HG03457 (cell line): Measurements from ENCODE around the gene KIAA0930.
"Not testable (repeated sequence)": the region's sequence is repeated elsewhere in the genome, so short reads cannot be mapped to it uniquely, and the experiment has no call there.

ENCODE experiments used
- ATAC-seq: cut with Tn5 transposase; IDR thresholded peaks from one replicate; pipeline ENCODE4 v1.9.1; 2021; ENCODE audit warnings: moderate number of reproducible peaks; ENCODE audit not compliant: unreplicated experiment

The KIAA0930 gene

DNA sequence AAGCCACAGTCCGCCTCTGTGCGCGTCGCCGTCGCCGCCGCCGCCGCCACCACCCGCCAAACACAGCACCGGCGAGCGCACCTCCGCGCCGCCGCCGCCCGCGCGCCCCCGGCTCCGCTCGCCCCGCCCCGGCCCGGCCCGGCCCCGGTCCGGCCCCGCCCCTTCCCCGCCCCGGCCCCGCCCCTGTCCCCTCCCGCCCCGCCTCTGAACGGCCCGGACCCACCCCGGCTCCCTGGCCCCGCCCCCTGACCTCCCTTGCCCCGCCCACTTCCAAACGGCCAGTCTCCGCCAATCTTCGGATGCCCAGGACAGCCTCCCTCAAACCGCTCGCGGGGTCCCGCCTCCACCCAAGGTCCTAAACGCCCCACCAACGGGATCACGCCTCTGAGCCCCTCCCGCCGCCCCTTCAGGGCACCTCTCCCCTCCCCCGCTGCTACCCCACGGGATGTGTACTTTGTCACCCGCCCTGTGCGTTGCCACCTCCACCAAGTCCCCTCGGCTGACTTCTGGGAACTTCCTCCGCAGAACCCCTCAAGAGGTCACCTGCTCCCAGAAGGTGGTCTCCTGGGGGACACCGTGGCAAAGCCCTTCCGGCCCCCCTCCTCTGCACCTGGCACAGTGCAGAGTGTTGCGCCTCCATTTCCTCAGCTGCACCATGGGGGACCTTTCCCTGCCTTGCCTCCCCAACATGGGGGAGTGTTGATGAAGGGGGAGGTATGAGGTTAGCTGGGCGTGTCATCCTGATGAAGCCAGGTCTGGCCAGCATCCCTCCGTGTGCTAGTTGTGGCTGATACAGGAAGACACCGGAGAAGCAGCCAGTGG lies at the start of gene KIAA0930:
Gene KIAA0930, minus strand, starts transcription at position 85 of the 822 bp plus-strand sequence. CDS start 191 bp downstream, outside the sequence.
- no peak for ATAC-seq

DNA sequence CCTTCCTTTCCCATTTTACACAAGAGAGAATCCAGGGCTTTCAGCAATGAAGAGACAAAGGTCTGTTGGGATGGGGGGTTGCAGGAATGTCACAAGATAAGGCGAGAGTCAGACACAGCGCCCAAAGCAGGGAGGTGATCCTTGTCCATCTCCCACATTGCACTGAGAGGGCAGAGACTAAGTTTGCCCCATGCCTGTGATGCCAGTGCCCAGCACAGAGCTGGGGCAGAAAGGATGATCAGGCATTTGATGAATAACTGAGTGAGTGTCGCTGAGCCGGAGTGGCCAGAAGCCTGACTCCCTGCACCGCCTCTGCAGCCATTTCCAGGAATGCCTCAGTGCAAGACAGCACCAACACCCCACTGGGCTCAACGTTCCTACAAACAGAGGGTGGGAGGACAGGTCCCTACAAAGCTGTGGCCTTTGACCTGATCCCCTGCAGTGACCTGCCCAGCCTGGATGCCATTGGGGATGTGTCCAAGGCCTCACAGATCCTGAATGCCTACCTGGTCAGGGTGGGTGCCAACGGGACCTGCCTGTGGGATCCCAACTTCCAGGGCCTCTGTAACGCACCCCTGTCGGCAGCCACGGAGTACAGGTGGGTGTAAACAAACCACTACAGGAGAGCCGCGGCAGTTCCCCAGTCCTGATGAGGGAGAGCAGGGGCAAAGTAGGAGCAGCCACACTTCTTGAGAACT lies 46.3 kb upstream of the KIAA0930 start:
- no peak for ATAC-seq

DNA sequence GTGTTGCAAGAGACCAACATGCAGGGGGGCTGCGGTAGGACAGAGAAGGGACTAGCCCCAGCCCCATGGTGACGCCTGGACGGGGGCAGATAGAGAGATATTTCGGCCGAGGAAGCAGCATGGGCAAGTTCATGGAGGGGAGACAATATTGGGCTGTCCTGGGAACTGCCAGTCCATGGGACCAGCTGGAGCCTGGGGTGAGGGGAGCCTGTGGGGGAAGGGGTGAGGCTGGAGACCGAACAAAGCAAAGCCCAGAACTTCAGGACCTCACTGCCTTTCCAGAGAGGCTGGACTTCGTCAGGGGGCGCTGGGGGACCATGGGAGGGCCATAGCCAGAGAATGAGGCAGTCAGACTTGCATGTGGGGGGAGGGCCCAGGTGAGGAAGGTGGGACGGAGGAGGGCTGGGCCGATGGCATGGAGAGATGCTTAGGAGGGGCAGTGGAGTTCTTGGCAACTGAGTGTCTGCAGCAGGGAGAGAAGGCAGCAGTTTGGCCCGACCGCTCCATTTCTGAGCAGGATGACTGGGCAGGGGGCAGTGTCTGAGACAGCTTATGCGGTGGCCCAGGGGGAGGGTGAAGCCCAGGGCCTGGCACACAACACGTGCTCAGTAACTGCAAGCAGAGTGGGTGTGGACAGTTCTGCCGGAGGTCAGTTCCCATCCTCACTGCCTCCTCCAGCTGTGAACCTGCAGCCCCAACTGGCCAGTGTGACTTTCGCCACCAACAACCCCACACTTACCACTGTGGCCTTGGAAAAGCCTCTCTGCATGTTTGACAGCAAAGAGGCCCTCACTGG lies 44.8 kb upstream of the KIAA0930 start:
- ATAC-seq = no peak

DNA sequence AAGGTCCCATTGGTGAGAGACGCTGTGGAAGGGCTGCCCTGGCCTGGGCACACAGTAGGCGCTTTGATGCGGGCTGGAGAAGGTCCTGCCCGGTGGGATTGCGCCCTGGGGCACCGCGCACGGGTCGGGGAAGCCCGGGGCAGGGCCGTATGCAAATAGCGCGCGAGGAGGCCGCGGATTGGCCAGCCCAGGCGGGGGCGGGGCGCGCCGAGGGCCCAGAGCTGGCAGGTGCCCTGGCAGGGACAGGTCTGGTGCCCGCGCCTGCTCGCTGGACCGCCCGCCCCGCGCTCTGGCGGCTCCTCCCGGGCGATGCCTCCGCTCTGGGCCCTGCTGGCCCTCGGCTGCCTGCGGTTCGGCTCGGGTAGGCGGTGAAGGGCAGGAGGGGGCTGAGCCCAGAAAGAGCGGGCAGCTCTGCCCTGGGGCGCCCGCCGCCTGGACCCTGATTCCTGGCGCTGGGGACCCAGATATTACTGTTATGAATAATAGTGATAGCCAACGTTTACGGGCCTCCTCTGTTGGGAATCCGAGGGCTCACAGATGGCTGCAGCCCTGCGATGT lies 44.1 kb upstream of the KIAA0930 start, which contains the start of gene UPK3A:
Gene UPK3A, plus strand, starts transcription at position 245 of the 558 bp plus-strand sequence. Its CDS starts 65 bp downstream, at position 310.
- no peak for ATAC-seq

DNA sequence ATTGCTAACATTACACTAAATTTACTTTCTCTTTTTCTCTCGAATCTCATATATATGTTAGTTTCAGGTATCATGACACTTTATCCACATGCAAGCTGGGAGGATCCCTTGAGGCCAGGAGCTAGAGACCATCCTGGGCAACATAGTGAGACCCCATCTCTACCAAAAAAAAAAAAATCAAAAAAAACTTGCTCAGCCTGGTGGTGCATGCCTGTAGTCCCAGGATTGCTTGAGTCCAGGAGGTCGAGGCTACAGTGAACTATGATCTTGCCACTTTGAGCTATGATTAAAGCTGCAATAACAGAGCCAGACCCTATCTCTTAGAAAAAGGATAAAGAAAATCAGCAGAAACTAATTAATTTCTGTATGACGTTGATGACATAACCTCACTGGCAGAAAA lies 40.3 kb upstream of the KIAA0930 start:
- no peak for ATAC-seq

DNA sequence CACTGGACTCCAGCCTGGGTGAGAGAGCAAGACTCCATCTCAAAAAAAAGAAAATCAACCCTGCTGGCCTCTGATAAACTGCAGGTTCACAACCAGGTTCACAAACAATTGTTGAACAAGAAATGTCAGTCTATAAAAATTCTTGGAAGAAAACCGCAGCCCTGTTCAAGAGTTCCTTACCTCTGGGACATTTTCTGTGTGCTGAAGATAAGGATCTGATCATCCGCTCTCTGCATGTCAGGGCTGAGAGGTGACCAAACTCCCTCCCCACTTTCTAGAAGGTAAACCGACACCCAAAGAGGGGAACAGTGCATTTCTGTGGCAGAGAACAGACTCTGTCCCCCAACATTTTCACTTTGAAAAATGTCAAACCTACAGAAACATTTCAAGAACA lies 39.9 kb upstream of the KIAA0930 start:
- ATAC-seq = no peak

DNA sequence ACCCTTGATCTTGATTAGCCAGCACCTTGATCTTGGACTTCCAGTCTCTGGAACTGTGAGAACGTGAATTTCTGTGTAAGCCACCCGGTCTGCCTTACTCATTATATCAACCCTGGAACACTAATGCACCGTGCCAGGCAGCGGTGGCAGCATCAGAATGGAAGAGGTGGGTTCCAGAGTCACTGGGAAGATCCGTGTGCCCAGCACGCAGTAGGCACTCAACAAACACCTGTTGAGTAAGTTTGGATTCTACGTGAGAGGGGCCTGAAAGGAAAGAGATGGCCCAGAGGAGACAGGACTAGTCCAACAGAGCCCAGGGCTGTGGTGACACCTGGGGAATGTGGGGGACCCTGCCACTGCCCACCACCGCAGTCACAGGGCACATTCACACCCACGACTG lies 37.4 kb upstream of the KIAA0930 start:
- no peak for ATAC-seq

DNA sequence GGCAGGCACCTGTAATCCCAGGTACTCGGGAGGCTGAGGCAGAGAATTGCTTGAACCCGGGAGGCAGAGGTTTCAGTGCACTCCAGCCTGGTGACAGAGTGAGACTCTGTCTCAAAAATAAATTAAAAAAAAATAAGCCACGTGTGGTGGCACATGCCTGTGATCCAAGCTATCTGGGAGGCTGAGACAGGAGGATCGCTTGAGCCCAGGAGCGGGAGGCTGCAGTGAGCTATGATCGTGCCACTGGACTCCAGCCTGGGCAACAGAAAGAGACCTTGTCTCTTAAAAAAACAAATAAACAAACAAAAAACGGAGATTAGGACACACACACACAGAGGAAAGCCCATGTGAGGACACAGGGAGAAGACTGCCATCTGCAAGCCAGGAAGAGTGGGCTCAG lies 37.0 kb upstream of the KIAA0930 start:
- ATAC-seq = not testable (repeated sequence)

DNA sequence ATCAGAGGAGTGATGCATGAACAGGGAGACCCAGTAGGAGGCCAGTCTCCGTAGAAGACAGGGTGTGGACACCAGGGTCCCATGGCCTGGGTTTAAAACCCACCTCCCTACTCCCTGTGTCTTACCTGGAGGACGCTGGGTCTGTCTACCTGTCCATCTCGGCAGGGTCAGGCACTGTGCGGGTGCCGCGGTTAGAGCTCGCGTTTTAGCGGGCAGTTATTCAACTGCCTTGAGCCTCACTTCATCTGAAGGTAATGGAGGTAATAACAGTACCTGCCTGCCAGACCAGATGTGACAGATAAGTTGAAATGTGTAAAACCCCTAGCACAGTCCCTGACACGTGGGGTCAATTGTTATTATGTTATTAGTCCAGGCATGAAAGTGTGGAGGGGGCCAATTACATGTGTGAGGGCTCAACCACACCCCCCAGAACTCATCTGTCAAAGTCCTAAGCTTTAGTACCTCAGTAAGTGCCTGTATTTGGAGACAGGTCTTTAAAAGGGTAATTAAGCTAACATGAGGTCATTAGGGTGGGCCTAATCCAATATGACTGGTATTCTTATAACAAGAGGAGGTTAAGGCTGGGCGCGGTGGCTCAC lies 35.9 kb upstream of the KIAA0930 start:
- ATAC-seq = no peak

DNA sequence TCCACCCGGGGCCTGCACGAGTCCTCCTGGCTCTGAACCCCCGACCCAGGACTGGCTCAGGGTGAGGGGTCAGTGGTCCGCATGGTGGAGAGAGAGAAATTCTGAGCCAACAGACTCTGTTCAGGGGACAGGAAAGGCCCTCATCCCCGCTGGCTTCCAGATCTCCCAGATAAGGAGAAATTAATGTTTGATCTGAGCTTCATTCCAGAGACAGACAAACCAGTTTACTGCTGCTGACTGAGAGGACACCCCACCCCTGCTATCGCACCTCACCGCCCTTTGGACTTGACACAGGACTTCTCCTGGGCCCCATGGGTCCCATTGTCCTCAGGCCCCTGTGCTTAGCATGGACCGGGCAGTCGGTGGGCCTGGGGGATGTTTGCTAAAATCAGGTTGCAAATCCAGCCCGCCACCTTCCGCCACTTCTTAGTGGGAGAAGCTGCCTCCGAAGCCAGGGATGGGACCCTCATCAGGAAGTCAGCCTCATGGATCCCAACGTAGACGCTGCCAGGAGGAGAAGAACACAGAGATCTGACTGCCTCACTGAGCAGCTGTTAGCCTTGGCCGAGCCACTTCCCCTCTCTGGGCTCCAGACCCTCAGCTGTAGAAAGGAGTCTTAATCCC lies 32.9 kb upstream of the KIAA0930 start:
- ATAC-seq = no peak

DNA sequence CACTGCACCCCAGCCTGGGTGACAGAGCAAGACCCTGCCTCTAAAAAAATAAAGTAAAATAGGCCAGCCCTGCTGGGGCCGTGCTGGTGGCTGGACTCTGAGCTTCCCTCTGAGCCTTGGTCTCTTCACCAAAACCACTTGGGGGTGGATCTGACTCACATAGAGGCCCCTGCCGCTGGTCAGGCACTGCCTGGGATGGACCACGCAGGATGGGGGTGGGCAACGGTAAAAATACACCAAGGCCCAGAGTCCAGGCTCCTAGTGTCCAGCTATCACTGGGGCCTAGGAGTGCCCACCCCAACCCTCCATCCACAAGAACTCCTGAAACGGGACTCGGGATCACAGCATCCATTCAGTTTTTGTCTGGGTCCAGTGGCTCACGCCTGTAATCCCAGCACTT lies 31.8 kb upstream of the KIAA0930 start:
- no peak for ATAC-seq

DNA sequence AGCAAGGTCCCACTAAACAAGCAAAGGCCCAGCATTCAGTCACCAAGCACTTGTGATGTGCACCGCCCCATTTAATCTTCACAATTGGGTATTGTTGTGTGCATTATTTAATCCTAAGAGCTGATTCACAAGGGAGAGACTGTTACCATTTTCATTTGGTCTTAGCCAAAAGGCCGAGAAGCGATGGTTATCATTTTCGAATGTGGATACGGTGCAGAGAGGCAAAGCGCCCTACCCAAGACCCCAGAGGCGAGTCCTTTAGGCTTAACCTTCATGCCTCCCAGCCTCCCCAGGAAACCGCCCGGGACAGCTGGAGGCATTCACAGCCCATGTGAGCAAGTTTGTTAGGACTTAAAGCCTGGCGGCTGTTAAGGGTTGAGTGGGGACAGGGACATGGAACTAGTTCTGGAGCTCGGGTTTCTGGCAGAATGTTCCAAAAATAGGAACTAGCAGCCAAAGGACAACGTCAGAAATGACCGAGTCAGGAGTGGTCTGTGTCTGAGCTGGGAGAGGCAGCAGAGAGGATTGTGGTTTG lies 31.0 kb upstream of the KIAA0930 start:
- ATAC-seq = no peak

DNA sequence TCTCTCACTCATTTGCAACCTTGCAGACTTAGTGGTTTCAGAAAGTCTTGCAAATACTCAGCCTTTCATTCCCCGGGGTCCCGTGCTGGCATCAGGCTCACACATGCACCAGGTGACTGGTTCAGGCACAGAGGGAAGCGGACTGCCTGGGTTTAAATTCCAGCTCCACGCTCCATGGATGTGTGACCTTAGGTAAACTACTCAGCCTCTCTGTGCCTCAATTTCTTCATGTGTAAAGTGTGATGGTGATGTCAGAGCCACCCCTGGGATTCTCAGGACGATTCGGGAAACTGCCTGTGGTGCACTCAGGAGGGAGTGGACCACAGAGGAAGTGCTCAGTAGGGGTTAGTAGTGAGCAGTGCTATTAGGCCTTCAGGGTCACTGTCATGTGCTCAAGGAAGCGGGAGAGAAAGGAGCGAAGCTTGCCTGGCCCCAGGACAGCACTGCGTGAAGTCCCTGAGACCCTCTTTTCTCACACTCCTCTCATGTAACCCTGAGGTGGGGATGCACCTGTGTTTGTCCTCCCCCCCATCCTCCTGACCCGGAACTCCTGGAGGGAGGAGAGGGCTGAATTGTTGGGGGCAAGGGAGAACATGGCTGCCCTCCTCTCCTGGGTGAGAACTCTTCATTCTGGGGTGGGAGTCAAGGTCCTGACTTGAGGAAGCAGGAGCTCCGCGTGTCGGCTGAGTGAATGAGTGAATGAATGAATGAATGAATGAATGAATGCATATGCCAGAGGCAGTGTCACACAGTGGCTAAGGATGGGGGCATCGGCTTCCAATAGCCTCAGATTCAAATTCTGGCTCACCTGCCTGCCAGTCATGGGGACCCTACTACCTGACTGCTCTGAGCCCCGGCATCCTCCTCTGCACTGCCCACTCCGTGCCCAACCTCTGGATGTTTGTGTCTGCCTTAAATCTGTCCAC lies 29.7 kb upstream of the KIAA0930 start:
- no peak for ATAC-seq

DNA sequence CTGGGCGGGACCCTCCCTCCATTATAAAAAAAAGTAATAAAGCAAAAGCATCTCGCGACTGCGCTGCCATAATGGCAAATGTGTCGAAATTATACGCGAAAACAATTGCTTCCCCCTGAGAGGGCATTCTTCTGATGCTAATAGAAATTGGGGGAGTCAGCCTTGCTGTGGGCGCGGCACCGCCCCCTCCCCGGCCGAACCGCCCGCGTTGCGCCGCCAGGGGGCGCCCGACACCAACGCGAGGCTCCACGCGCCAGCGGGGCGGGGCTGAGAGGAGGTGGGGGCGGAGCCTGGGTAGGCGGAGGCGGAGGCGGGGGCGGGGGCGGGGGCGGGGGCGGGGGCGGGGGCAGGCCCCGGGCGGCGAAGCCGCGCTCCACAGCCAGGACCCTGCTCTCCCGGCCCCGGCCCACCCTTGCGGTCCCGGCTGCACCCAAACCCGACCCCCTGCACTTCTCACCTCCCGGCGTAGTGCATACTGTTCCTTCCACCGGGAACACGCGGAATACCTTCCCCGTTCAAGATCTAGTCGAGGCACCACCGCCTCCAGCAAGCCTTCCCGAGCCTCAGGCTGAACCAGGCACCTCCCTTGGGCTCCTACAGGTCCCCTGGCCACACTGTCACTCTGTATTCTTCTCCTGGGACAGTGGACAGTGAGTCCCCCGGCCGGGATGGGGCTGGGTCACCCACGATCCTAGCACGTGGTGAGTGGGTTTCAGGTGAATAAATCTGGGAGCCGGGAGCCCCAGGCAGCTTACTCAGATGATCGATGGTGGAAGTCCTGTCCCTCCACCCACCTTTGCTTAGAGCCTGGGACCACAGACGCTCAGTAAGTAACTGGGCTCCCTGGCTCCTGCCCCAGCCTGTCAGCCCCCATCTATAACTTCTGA lies 28.5 kb upstream of the KIAA0930 start:
- ATAC-seq = no peak

DNA sequence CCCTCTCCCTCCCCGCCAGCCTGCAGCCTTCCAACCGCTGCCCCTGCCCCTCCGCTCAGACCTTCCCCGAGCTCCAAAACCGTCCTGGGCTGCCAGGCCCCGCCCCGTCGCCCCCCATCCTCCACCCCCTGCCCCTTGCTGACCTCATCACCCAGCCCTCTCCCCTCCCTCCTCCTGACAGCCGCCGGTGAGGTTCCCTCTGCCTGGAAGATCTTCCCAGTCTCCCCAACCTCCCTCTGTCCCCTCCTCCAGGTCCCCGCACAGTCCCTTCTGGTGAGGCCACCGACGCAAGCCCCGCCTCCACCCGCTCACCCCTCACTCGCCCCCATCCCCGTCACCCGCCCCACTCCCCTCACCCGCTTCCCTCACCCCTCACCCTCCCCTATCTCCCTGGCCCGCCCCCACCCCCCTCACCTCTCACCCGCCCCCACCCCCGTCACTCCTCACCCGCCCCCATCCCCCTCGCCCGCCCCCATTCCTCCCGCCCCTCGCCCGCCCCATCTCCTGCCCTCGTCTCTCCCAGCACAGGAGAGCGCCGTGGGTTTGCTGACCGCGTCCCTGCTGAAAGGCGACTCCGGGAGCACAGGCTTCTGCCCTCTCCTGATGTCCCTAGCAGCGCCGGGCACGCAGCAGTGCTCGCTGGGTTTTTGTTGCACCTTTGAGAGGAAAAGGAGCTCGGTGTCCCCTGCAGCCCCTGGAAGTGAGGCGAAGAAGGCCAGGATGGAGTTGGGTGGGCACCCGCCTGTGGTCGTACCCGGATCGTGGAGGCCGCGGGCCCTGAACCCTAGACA lies 27.7 kb upstream of the KIAA0930 start:
- no peak for ATAC-seq

DNA sequence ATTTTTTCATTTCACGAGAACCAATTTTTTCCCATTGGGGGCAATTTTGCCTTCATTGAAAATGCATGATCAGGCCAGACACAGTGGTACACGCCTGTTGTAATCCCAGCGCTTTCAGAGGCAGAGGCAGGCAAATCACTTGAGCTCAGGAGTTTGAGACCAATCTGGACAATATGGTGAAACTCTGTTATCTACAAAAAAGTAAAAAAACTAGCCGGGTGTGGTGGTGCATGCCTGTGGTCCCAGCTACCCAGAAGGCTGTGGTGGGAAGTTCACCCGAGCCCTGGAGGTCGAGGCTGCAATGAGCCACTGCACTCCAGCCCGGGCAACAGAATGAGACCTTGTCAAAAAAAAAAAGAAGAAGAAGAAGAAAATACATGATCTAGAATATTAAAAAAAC lies 24.8 kb upstream of the KIAA0930 start:
- no peak for ATAC-seq
